K562 (cell line): Measurements from ENCODE around the gene OSBPL7.

ENCODE experiments used
- CCAR2 ChIP-seq: fragments of 200-400 bp; formaldehyde crosslinking; IDR thresholded peaks from 2 replicates; pipeline ENCODE4 v1.6.1; 2017; ENCODE audit warnings: mild to moderate bottlenecking, low read depth, low read length
- CTCF ChIP-seq, 3 experiments: IDR thresholded peaks in 2 of 3; conservative IDR thresholded peaks in 1 of 3; 2 replicates each; pipeline ENCODE4 v1.5.1; 2011 to 2012; ENCODE audit warnings: low read length in 3 of 3, mild to moderate bottlenecking in 3 of 3, control low read depth in 2 of 3, improper control_type of control experiment in 1 of 3, inconsistent platforms in 1 of 3, low read depth in 1 of 3, mixed read lengths in 1 of 3, moderate library complexity in 1 of 3; ENCODE audit not compliant: insufficient read depth in 2 of 3
- FOXJ3 ChIP-seq: sonication (generic); formaldehyde crosslinking; IDR thresholded peaks from 2 replicates; pipeline ENCODE4 v1.4.0; 2020; ENCODE audit warnings: mild to moderate bottlenecking, missing genetic modification reagents
- RBM17 ChIP-seq: fragments of 200-400 bp; formaldehyde crosslinking; IDR thresholded peaks from 2 replicates; pipeline ENCODE4 v1.6.1; 2017; ENCODE audit warnings: low read depth, mild to moderate bottlenecking, low read length, borderline replicate concordance
- TCF7L2 ChIP-seq: fragments of 150-350 bp; IDR thresholded peaks from 2 replicates; pipeline ENCODE4 v1.6.1; 2016; ENCODE audit warnings: low read depth, mild to moderate bottlenecking, low read length, moderate library complexity
- USF2 ChIP-seq: sonication (generic); formaldehyde crosslinking; IDR thresholded peaks from 2 replicates; pipeline ENCODE4 v1.5.0; 2020; ENCODE audit warnings: missing genetic modification reagents
- ZBTB33 ChIP-seq: sonication (generic); formaldehyde crosslinking; IDR thresholded peaks from 2 replicates; pipeline ENCODE4 v1.8.1; 2023; ENCODE audit warnings: mild to moderate bottlenecking, missing genetic modification reagents
- ZNF239 ChIP-seq: fragments of 250-450 bp; sonication (Bioruptor Pico); IDR thresholded peaks from 2 replicates; pipeline ENCODE4 v1.4.0; 2020; ENCODE audit warnings: mild to moderate bottlenecking
- TF ChIP-seq, protein P1 (sequence below), 2 experiments: fragments of 450-650 bp; formaldehyde crosslinking in 1 of 2; IDR thresholded peaks; 2 replicates each; pipeline versions ENCODE4 v1.4.0 to v1.6.1; 2014 to 2020; ENCODE audit warnings: mild to moderate bottlenecking in 2 of 2, borderline replicate concordance in 1 of 2, low read depth in 1 of 2

- no peak for TF ChIP-seq CTCF (IDR thresholded peaks at IDR 0.05 in 2 of 3, conservative IDR thresholded peaks at IDR 0.05 in 1 of 3; ENCODE audit: insufficient read depth in 2 of 3, low read depth in 1 of 3, low read length in 3 of 3)
- no peak for TF ChIP-seq TCF7L2
- no peak for TF ChIP-seq ZBTB33 (CRISPR knock-in tag)
- TF ChIP-seq, protein P1, sequence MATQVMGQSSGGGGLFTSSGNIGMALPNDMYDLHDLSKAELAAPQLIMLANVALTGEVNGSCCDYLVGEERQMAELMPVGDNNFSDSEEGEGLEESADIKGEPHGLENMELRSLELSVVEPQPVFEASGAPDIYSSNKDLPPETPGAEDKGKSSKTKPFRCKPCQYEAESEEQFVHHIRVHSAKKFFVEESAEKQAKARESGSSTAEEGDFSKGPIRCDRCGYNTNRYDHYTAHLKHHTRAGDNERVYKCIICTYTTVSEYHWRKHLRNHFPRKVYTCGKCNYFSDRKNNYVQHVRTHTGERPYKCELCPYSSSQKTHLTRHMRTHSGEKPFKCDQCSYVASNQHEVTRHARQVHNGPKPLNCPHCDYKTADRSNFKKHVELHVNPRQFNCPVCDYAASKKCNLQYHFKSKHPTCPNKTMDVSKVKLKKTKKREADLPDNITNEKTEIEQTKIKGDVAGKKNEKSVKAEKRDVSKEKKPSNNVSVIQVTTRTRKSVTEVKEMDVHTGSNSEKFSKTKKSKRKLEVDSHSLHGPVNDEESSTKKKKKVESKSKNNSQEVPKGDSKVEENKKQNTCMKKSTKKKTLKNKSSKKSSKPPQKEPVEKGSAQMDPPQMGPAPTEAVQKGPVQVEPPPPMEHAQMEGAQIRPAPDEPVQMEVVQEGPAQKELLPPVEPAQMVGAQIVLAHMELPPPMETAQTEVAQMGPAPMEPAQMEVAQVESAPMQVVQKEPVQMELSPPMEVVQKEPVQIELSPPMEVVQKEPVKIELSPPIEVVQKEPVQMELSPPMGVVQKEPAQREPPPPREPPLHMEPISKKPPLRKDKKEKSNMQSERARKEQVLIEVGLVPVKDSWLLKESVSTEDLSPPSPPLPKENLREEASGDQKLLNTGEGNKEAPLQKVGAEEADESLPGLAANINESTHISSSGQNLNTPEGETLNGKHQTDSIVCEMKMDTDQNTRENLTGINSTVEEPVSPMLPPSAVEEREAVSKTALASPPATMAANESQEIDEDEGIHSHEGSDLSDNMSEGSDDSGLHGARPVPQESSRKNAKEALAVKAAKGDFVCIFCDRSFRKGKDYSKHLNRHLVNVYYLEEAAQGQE (IDR thresholded peaks at IDR 0.05; ENCODE audit: borderline replicate concordance): no peak
- TF ChIP-seq, protein P1 (CRISPR knock-in tag; IDR thresholded peaks at IDR 0.05; ENCODE audit: low read depth): no peak
- no peak for TF ChIP-seq CCAR2
- no peak for TF ChIP-seq ZNF239
- no peak for TF ChIP-seq FOXJ3
- no peak for TF ChIP-seq USF2
- TF ChIP-seq RBM17: no peak
These were observed 6.3 kb downstream of the OSBPL7 start for GRCh38 chr17:47815106-47815918.
